Upper lobe of right lung (tissue), 1 donor: ENCODE data around the gene LTBP3. TPM values are rescaled to one million over a fixed set of nuclear protein-coding genes. Genes with fewer than 3 reads are reported as not detected.

Experiments
- ATAC-seq: fragments of 200-7000 bp; cut with Tn5 transposase; one replicate; pipeline ENCODE4 v1.9.1; 2020; ENCODE audit warnings: mild to moderate bottlenecking, moderate library complexity
- DNase-seq: peaks from one replicate; pipeline ENCODE4 v3.0.0-alpha.2; 2020
- H3K27ac ChIP-seq: fragments of 200-600 bp; one replicate; pipeline ENCODE4 v1.8.0; 2022
- H3K27me3 ChIP-seq: fragments of 200-600 bp; one replicate; pipeline ENCODE4 v1.8.0; 2022; ENCODE audit warnings: mild to moderate bottlenecking
- H3K36me3 ChIP-seq: fragments of 200-600 bp; one replicate; pipeline ENCODE4 v1.8.0; 2022
- H3K4me1 ChIP-seq: fragments of 200-600 bp; one replicate; pipeline ENCODE4 v1.8.0; 2022
- H3K4me3 ChIP-seq: fragments of 200-600 bp; one replicate; pipeline ENCODE4 v1.8.0; 2022; ENCODE audit warnings: mild to moderate bottlenecking
- H3K9me3 ChIP-seq: fragments of 200-600 bp; one replicate; pipeline ENCODE4 v1.8.0; 2022
- CTCF ChIP-seq: fragments of 200-600 bp; IDR thresholded peaks from one replicate; pipeline ENCODE4 v1.8.0; 2022; ENCODE audit warnings: antibody characterized with exemption
- intact Hi-C: fragments of 100-400 bp; cut with DNase I; formaldehyde crosslinking; loops from one replicate; pipeline ENCODE4 v1.11.0; 2022
- total RNA-seq: library from RNA; stranded (reverse); fragmentation: NEBNext Ultra II Directional; extraction: Animal tissue kit (Norgen Biotek cat#: 25700); gene quantifications from one replicate; pipeline ENCODE4 v1.2.1, GENCODE V29; 2021
- donor health status: DM: no; HTN: yes; CAD: no; lungs with severe emphysema.

The LTBP3 gene
- total RNA-seq, 1 donor from 2014 or later = 128 TPM

- ATAC-seq = no peak
- intact Hi-C loops = no loop called here
Observed at GRCh38 chr11:65559535-65559934, 1.4 kb upstream of the LTBP3 start.

GRCh38 chr11:65558930-65559509 is 861 bp upstream of the LTBP3 start:
- H3K27ac ChIP-seq = peak overlapping the region; percentile 95
- peaks cover 47% of the 10 kb centered on the region for H3K4me1 ChIP-seq
- no peaks in the 10 kb centered on the region for H3K9me3 ChIP-seq
- ATAC-seq (peak; percentile 6), DNase-seq (no peak)
- peak overlapping the region; percentile 63 for H3K4me3 ChIP-seq
- intact Hi-C loops = no loop called here
- no peaks in the 10 kb centered on the region for H3K27me3 ChIP-seq
- no peaks in the 10 kb centered on the region for H3K36me3 ChIP-seq
- TF ChIP-seq CTCF = no peak

More at GRCh38 chr11:65559535-65559934, 1.4 kb upstream of the LTBP3 start:
- H3K36me3 ChIP-seq = no peaks in the 10 kb centered on the region
- no peak for TF ChIP-seq CTCF
- no peak for DNase-seq
- no peak overlapping the region for H3K4me3 ChIP-seq
- no peaks in the 10 kb centered on the region for H3K27me3 ChIP-seq
- H3K9me3 ChIP-seq = no peaks in the 10 kb centered on the region
- peak overlapping the region; percentile 95 for H3K27ac ChIP-seq
- H3K4me1 ChIP-seq = peaks cover 47% of the 10 kb centered on the region

DNA sequence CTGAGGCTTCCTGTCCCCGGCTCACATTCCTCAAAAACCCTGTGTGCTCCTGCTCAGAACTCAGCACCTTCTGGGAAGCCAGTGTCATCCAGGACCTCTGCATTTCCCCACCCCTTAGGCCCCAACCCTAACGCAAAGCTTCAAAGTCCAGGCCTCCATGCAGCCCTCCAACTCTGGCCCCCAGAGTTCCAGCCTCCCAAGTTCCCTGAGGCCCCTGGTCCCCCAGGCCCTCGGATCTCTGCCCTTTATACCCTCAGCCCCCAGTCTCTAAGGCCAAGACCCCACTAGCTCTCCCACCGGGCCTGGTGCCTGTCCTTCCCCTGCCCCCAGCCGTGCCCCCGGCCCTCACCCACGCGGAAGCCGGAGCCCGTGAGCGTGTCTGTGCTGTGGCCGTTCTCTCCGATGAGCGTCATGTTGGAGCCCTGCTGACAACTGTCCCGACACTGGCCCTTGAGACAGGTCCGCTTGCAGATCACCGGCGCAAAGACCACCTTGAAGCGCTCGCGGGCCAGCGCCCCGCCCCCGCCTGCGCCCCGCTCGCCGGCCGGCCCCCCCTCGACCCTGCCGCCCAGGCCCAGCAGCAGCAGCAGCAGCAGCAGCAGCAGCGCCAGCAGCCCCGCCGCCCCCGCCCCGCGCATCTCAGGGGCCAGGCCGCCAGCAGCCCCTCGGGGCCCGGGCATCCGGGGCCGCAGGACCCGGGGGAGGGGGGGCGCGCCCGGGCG is 718 bp downstream of the LTBP3 start:
- intact Hi-C loops = no loop called here
- Histone ChIP-seq H3K4me3 (peak overlapping the region; percentile 63), H3K27ac (peak overlapping the region; percentile 95), H3K36me3 (no peaks in the 10 kb centered on the region), H3K9me3 (no peaks in the 10 kb centered on the region), H3K27me3 (no peaks in the 10 kb centered on the region), H3K4me1 (peaks cover 47% of the 10 kb centered on the region)
- DNase-seq (no peak), ATAC-seq (no peak)
- no peak for TF ChIP-seq CTCF

DNA sequence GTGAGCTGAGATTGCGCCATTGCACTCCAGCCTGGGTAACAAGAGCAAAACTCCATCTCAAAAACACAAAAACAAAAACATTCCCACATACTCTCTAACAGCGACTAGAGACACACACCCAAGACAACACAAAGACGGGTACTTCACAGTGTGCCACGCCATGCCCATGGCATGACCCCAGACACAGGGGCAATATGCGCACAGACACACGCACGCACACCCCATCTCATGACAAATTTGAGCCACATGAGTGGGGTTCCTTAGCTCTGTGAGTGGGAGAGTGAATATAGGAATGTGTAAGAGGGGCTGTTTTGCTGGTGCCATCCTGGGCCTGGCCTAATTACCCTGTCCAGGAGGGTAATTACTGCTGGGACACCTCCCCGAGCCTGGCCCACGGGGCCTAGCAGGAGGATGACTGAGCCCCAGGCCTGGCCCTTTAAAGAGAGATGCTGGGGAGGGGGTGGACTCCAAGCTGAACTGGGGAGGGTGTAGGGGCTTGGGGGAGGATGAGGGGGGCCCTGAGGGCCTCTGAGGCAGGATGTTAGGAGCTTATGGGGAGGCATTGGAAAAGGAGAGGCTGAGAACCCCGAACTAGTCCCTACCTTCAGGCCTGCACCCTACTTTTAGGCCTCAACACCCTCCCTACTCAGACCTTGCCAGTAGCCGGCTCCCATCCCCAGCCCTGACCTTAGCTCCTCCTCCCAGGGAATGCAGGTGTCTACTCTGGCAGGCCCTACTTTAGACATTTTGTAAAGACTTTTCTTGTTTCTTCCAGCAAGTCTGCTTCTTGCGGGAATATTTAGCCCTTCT is 1.5 kb downstream of the LTBP3 start:
- H3K36me3 ChIP-seq = no peaks in the 10 kb centered on the region
- H3K27ac ChIP-seq = peak overlapping the region; percentile 95
- peaks cover 50% of the 10 kb centered on the region for H3K4me1 ChIP-seq
- no peak for DNase-seq
- no peak for TF ChIP-seq CTCF
- no peaks in the 10 kb centered on the region for H3K27me3 ChIP-seq
- H3K9me3 ChIP-seq = no peaks in the 10 kb centered on the region
- intact Hi-C loops = no loop called here
- H3K4me3 ChIP-seq = peak overlapping the region; percentile 63
- ATAC-seq = no peak

DNA sequence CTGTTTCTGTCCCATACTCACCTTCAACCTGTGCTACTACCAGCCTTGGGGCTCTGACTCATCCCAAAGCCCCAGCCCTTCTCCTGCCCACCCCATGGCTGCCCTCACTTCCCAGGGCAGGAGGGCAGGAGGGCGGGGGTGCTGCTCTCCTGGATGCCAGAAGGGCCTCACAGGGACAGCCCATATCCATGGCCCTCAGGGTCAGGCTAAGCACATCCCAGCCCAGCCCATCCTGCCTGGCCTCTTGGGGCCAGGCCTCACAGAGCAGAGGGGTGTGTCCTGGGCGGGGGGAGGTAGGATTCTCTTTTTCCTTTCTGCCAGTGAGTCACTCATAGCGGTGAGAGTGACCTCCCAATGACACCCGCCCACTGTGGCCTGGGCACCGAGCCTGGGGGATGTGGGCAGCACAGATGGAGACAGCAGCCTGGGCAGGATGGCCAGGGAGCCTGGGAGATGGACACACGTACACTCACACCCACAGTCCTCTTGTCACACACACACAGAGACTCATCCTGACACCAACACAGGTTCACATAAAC is 2.4 kb downstream of the LTBP3 start:
- intact Hi-C loops = no loop called here
- no peak for ATAC-seq
- Histone ChIP-seq H3K4me1 (peaks cover 46% of the 10 kb centered on the region), H3K36me3 (no peaks in the 10 kb centered on the region), H3K4me3 (no peak overlapping the region), H3K27ac (no peak overlapping the region), H3K9me3 (no peaks in the 10 kb centered on the region), H3K27me3 (no peaks in the 10 kb centered on the region)
- no peak for TF ChIP-seq CTCF
- DNase-seq = no peak
